Cardiac septum (tissue), 1 donor: ENCODE measurements around the gene NRG3. TPM values are rescaled to one million over a fixed set of nuclear protein-coding genes. Genes with fewer than 3 reads are reported as not detected.
"Not testable (repeated sequence)": the region's sequence is repeated elsewhere in the genome, so short reads cannot be mapped to it uniquely, and the experiment has no call there.

ENCODE experiments used
- DNase-seq: peaks from one replicate; pipeline ENCODE4 v3.0.0-alpha.2; 2020; ENCODE audit warnings: low spot score
- intact Hi-C: fragments of 100-400 bp; cut with DNase I; formaldehyde crosslinking; loops from one replicate; pipeline ENCODE4 v1.14.0; 2022
- total RNA-seq: library from RNA; stranded (reverse); fragmentation: NEBNext Ultra II Directional; extraction: Animal tissue kit (Norgen Biotek cat#: 25700); gene quantifications from one replicate; pipeline ENCODE4 v1.2.1, GENCODE V29; 2021
- donor health status: DM: no; HTN: no; CAD: no.

NRG3 gene
- total RNA-seq, 1 donor from 2014 or later, result 0.57 TPM

GRCh38 chr10:82960421-82961060, 1085.5 kb downstream of the NRG3 start:
- DNase-seq, intact Hi-C loops: not testable (repeated sequence)

GRCh38 chr10:82961864-82962263, 1086.9 kb downstream of the NRG3 start:
- no peak for DNase-seq
- intact Hi-C loops, result no loop called here

GRCh38 chr10:82966130-82966529, 1091.1 kb downstream of the NRG3 start:
- intact Hi-C loops, result no loop called here
- no peak for DNase-seq

GRCh38 chr10:82968533-82968932, 1093.5 kb downstream of the NRG3 start:
- DNase-seq, result no peak

GRCh38 chr10:82969405-82969804, 1094.4 kb downstream of the NRG3 start:
- intact Hi-C loops, result no loop called here

More at GRCh38 chr10:82968533-82968932, 1093.5 kb downstream of the NRG3 start:
- intact Hi-C loops, result no loop called here

GRCh38 chr10:82980321-82980720, 1105.3 kb downstream of the NRG3 start:
- DNase-seq, result no peak

More at GRCh38 chr10:82969405-82969804, 1094.4 kb downstream of the NRG3 start:
- DNase-seq, result no peak

GRCh38 chr10:82981137-82981723, 1106.2 kb downstream of the NRG3 start:
- intact Hi-C loops, result no loop called here
- no peak for DNase-seq

More at GRCh38 chr10:82980321-82980720, 1105.3 kb downstream of the NRG3 start:
- intact Hi-C loops, result no loop called here

GRCh38 chr10:82982110-82982608, 1107.2 kb downstream of the NRG3 start:
- intact Hi-C loops, result no loop called here
- DNase-seq, result no peak

- intact Hi-C loops, result no loop called here
- no peak for DNase-seq
These were observed 1111.2 kb downstream of the NRG3 start for GRCh38 chr10:82986216-82986615.

GRCh38 chr10:83006479-83006878, 1131.5 kb downstream of the NRG3 start:
- DNase-seq, intact Hi-C loops: not testable (repeated sequence)

GRCh38 chr10:83007510-83007909, 1132.5 kb downstream of the NRG3 start:
- intact Hi-C loops, result no loop called here
- no peak for DNase-seq

- DNase-seq, result no peak
- intact Hi-C loops, result no loop called here
These were observed 1137.9 kb downstream of the NRG3 start for GRCh38 chr10:83012866-83013265.

GRCh38 chr10:83017076-83017867, 1142.3 kb downstream of the NRG3 start:
- intact Hi-C loops, result no loop called here
- no peak for DNase-seq

- intact Hi-C loops, result no loop called here
- no peak for DNase-seq
These were observed 1148.7 kb downstream of the NRG3 start for GRCh38 chr10:83023662-83024061.
